K562 (cell line): ENCODE measurements around the gene ZNF222. TPM values are rescaled to one million over a fixed set of nuclear protein-coding genes. Genes with fewer than 3 reads are reported as not detected.

Experiments used
- DDX20 ChIP-seq: fragments of 450-650 bp; IDR thresholded peaks from 2 replicates; pipeline ENCODE4 v1.6.1; 2016; ENCODE audit warnings: missing genetic modification characterization, low read depth, mild to moderate bottlenecking, missing compliant biosample characterization, moderate library complexity
- DNMT1 ChIP-seq: fragments of 450-650 bp; IDR thresholded peaks from 2 replicates; pipeline ENCODE4 v1.6.1; 2016; ENCODE audit warnings: antibody characterized with exemption, mild to moderate bottlenecking
- FOXJ3 ChIP-seq: sonication (generic); formaldehyde crosslinking; IDR thresholded peaks from 2 replicates; pipeline ENCODE4 v1.4.0; 2020; ENCODE audit warnings: mild to moderate bottlenecking, missing genetic modification reagents
- FOXM1 ChIP-seq, 2 experiments: fragments of 450-650 bp in 1 of 2; sonication (generic) in 1 of 2; formaldehyde crosslinking in 1 of 2; IDR thresholded peaks; 2 replicates each; pipeline versions ENCODE4 v1.6.1 to v1.9.0; 2017 to 2022; ENCODE audit warnings: low read depth in 2 of 2, mild to moderate bottlenecking in 2 of 2, missing genetic modification reagents in 1 of 2, moderate library complexity in 1 of 2
- MAFK ChIP-seq: IDR thresholded peaks from 2 replicates; pipeline ENCODE4 v1.6.1; 2011; ENCODE audit warnings: low read length, improper control_type of control experiment
- POLR2AphosphoS5 ChIP-seq: IDR thresholded peaks from 2 replicates; pipeline ENCODE4 v1.6.1; 2011; ENCODE audit warnings: mild to moderate bottlenecking, low read depth, low read length, moderate library complexity; ENCODE audit not compliant: control insufficient read depth, insufficient read depth
- POLR2G ChIP-seq: fragments of 200-400 bp; formaldehyde crosslinking; IDR thresholded peaks from 2 replicates; pipeline ENCODE4 v1.6.1; 2017; ENCODE audit warnings: low read depth, mild to moderate bottlenecking, antibody characterized with exemption, low read length, moderate library complexity
- PTRF ChIP-seq: fragments of 450-650 bp; IDR thresholded peaks from 2 replicates; pipeline ENCODE4 v1.6.1; 2016; ENCODE audit warnings: mild to moderate bottlenecking, missing genetic modification characterization, missing compliant biosample characterization
- SAFB2 ChIP-seq: fragments of 200-400 bp; formaldehyde crosslinking; IDR thresholded peaks from 2 replicates; pipeline ENCODE4 v1.6.1; 2018; ENCODE audit warnings: borderline replicate concordance, low read length, low read depth, moderate library complexity; ENCODE audit not compliant: severe bottlenecking
- TEAD1 ChIP-seq, 2 experiments: fragments of 450-650 bp in 1 of 2; sonication (generic) in 1 of 2; formaldehyde crosslinking; IDR thresholded peaks; 2 replicates each; pipeline versions ENCODE4 v1.4.0 to v1.8.0; 2020 to 2022; ENCODE audit warnings: mild to moderate bottlenecking in 2 of 2, missing genetic modification reagents in 1 of 2
- XRCC4 ChIP-seq: IDR thresholded peaks from one replicate; pipeline ENCODE4 v1.6.1; 2011; ENCODE audit not compliant: insufficient read depth, insufficient read length; ENCODE audit errors: extremely low read depth
- ZBED1 ChIP-seq: IDR thresholded peaks from 2 replicates; pipeline ENCODE4 v1.6.1; 2014
- ZBTB5 ChIP-seq: fragments of 450-650 bp; IDR thresholded peaks from 2 replicates; pipeline ENCODE4 v1.6.1; 2017; ENCODE audit warnings: antibody characterized with exemption
- ZNF444 ChIP-seq: fragments of 250-450 bp; sonication (Bioruptor Pico); IDR thresholded peaks from 2 replicates; pipeline ENCODE4 v1.4.0; 2020; ENCODE audit warnings: mild to moderate bottlenecking, moderate library complexity
- polyA plus RNA-seq, 8 experiments: library from polyadenylated mRNA; depleted of rRNA in 4 of 8; stranded (reverse) in 5 of 8; unstranded in 3 of 8; fragments of >200 nt; fragmentation: Nextera tagmentation in 2 of 8; fragmentation: Illumina TruSeq in 1 of 8; extraction: Ambion mirVana in 2 of 8; extraction: Trizol in 1 of 8; gene quantifications; 2 replicates each; pipeline versions ENCODE4 v1.2.1 to v1.2.3, GENCODE V29; 2011 to 2014; ENCODE audit warnings: inconsistent platforms in 1 of 8, missing spikeins in 1 of 8
- total RNA-seq, 7 experiments: library from RNA; depleted of rRNA in 6 of 7; stranded (reverse); fragments of >200 nt in 6 of 7; fragmentation: Illumina TruSeq in 2 of 7; extraction: Trizol in 2 of 7; gene quantifications; 2 replicates each; pipeline versions ENCODE4 v1.2.1 to v1.2.3, GENCODE V29; 2011 to 2021; ENCODE audit warnings: low replicate concordance in 1 of 7
- TF ChIP-seq, protein P1 (sequence below): IDR thresholded peaks from 2 replicates; pipeline ENCODE4 v1.6.1; 2011; ENCODE audit warnings: borderline replicate concordance, low read depth, mild to moderate bottlenecking, moderate library complexity, low read length; ENCODE audit not compliant: insufficient read depth, poor library complexity, severe bottlenecking
- TF ChIP-seq, protein P2 (sequence below), 2 experiments: fragments of 150-350 bp in 1 of 2; IDR thresholded peaks; 2 replicates each; pipeline ENCODE4 v1.6.1; 2012 to 2016; ENCODE audit warnings: low read depth in 2 of 2, low read length in 2 of 2, mild to moderate bottlenecking in 1 of 2, moderate library complexity in 1 of 2
- TF ChIP-seq, protein P3 (sequence below): fragments of 450-650 bp; IDR thresholded peaks from 2 replicates; pipeline ENCODE4 v1.6.1; 2016; ENCODE audit warnings: borderline replicate concordance

Gene ZNF222
- total and polyA plus RNA-seq, 9 of the 15 experiments (the other 6 are each of a cell fraction or from before 2014, with no cell fraction given): 2.3 to 4.5 (median 3.0) TPM

DNA sequence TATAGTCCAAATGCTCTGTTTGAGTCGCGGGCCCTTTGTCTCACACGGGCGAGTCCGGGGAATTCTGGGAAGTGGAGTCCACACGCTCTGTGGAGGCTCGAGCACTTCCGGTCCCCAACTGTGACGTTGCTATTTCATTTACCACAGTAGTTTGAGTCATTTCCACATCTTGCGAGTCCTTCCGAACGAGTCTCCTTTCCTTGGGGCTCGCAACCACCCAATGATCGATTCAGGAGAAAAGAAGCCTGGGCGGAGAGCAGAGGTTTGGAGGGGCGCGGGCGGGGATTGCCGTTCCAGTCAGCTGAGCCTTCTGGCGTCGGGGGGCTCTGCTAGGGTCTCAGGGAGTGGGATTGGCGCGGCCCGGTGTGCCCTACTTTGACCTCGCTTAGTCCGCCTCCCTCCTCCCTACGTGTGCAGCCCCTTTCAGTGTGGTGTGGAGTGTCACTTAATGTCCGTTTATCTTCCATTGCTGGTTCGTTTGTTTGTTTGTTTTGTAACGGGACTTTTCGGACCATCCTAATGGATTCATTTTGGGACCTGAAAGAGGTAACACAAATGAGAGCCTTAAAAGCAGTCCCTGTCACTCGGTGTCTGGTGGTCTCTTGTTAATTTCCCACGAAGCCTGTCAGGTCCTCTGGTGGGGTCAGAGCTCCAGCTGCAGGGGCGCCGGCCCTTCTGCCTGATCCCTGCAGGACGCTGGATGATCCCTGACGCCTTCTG lies at the start of gene ZNF222 (continued):
- TF ChIP-seq POLR2G: peak; percentile 69
- TF ChIP-seq, protein P1, sequence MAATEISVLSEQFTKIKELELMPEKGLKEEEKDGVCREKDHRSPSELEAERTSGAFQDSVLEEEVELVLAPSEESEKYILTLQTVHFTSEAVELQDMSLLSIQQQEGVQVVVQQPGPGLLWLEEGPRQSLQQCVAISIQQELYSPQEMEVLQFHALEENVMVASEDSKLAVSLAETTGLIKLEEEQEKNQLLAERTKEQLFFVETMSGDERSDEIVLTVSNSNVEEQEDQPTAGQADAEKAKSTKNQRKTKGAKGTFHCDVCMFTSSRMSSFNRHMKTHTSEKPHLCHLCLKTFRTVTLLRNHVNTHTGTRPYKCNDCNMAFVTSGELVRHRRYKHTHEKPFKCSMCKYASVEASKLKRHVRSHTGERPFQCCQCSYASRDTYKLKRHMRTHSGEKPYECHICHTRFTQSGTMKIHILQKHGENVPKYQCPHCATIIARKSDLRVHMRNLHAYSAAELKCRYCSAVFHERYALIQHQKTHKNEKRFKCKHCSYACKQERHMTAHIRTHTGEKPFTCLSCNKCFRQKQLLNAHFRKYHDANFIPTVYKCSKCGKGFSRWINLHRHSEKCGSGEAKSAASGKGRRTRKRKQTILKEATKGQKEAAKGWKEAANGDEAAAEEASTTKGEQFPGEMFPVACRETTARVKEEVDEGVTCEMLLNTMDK: no peak
- no peak for TF ChIP-seq ZBED1
- no peak for TF ChIP-seq XRCC4
- no peak for TF ChIP-seq FOXM1 (IDR thresholded peaks at IDR 0.05; ENCODE audit: low read depth)
- TF ChIP-seq FOXM1 (CRISPR knock-in tag; IDR thresholded peaks at IDR 0.05; ENCODE audit: low read depth): no peak
- no peak for TF ChIP-seq TEAD1 (CRISPR knock-in tag; IDR thresholded peaks at IDR 0.05)
- TF ChIP-seq ZNF444 (CRISPR knock-in tag): no peak
- TF ChIP-seq, protein P2, sequence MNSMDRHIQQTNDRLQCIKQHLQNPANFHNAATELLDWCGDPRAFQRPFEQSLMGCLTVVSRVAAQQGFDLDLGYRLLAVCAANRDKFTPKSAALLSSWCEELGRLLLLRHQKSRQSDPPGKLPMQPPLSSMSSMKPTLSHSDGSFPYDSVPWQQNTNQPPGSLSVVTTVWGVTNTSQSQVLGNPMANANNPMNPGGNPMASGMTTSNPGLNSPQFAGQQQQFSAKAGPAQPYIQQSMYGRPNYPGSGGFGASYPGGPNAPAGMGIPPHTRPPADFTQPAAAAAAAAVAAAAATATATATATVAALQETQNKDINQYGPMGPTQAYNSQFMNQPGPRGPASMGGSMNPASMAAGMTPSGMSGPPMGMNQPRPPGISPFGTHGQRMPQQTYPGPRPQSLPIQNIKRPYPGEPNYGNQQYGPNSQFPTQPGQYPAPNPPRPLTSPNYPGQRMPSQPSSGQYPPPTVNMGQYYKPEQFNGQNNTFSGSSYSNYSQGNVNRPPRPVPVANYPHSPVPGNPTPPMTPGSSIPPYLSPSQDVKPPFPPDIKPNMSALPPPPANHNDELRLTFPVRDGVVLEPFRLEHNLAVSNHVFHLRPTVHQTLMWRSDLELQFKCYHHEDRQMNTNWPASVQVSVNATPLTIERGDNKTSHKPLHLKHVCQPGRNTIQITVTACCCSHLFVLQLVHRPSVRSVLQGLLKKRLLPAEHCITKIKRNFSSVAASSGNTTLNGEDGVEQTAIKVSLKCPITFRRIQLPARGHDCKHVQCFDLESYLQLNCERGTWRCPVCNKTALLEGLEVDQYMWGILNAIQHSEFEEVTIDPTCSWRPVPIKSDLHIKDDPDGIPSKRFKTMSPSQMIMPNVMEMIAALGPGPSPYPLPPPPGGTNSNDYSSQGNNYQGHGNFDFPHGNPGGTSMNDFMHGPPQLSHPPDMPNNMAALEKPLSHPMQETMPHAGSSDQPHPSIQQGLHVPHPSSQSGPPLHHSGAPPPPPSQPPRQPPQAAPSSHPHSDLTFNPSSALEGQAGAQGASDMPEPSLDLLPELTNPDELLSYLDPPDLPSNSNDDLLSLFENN (IDR thresholded peaks at IDR 0.05; ENCODE audit: low read depth in 2 of 2, low read length in 2 of 2): no peak
- TF ChIP-seq MAFK: peak; percentile 26; the same call in 1 of the 2 replicates
- TF ChIP-seq POLR2AphosphoS5: peak; percentile 47; the same call in 1 of the 2 replicates
- no peak for TF ChIP-seq PTRF (tag)
- no peak for TF ChIP-seq SAFB2
- no peak for TF ChIP-seq ZBTB5
- TF ChIP-seq, protein P3, sequence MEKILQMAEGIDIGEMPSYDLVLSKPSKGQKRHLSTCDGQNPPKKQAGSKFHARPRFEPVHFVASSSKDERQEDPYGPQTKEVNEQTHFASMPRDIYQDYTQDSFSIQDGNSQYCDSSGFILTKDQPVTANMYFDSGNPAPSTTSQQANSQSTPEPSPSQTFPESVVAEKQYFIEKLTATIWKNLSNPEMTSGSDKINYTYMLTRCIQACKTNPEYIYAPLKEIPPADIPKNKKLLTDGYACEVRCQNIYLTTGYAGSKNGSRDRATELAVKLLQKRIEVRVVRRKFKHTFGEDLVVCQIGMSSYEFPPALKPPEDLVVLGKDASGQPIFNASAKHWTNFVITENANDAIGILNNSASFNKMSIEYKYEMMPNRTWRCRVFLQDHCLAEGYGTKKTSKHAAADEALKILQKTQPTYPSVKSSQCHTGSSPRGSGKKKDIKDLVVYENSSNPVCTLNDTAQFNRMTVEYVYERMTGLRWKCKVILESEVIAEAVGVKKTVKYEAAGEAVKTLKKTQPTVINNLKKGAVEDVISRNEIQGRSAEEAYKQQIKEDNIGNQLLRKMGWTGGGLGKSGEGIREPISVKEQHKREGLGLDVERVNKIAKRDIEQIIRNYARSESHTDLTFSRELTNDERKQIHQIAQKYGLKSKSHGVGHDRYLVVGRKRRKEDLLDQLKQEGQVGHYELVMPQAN: peak; percentile 36; the same call in 1 of the 2 replicates
- no peak for TF ChIP-seq DDX20 (tag)
- TF ChIP-seq FOXJ3 (CRISPR knock-in tag): no peak
- TF ChIP-seq DNMT1: no peak
